Thyroid gland (tissue), 4 donors: ENCODE measurements around the gene ETV5. TPM values are rescaled to one million over a fixed set of nuclear protein-coding genes. Genes with fewer than 3 reads are reported as not detected.

Experiments used
- DNase-seq, 2 donors: peaks; one replicate each; pipeline ENCODE4 v3.0.0-alpha.2; 2019
- H3K27ac ChIP-seq, 3 donors: fragments of 200-600 bp; sonication (generic); 1 replicate in 2 of 3; 2 replicates in 1 of 3; pipeline ENCODE4 v1.5.1; 2016 to 2019; ENCODE audit warnings: mild to moderate bottlenecking in 1 of 3, moderate library complexity in 1 of 3
- H3K27me3 ChIP-seq: fragments of 200-600 bp; sonication (generic); one replicate; pipeline ENCODE4 v1.5.1; 2019
- H3K36me3 ChIP-seq, 2 donors: fragments of 200-600 bp; sonication (generic); one replicate each; pipeline ENCODE4 v1.5.1; 2016 to 2019
- H3K4me1 ChIP-seq, 2 donors: fragments of 200-600 bp; sonication (generic); one replicate each; pipeline ENCODE4 v1.5.1; 2017 to 2019
- H3K4me3 ChIP-seq, 3 donors: fragments of 200-600 bp; sonication (generic); replicated peaks in 1 of 3; 1 replicate in 2 of 3; 2 replicates in 1 of 3; pipeline ENCODE4 v1.5.1; 2016; ENCODE audit warnings: mild to moderate bottlenecking in 1 of 3
- H3K9me3 ChIP-seq: fragments of 200-600 bp; sonication (generic); one replicate; pipeline ENCODE4 v1.5.1; 2017
- POLR2A ChIP-seq, 2 donors: fragments of 450-650 bp; IDR thresholded peaks; one replicate each; pipeline ENCODE4 v1.6.1; 2017; ENCODE audit warnings: antibody characterized with exemption in 2 of 2, mild to moderate bottlenecking in 2 of 2, moderate library complexity in 1 of 2
- WGBS, 2 donors: methylation state at CpG; one replicate each; pipeline ENCODE4 v1.1.5; 2017; 5-methylcytosine and 5-hydroxymethylcytosine counted together
- intact Hi-C: fragments of 100-400 bp; cut with DNase I; formaldehyde crosslinking; loops from one replicate; pipeline ENCODE4 v1.15.1; 2023
- total RNA-seq, 4 donors: library from RNA; depleted of rRNA; stranded (reverse); fragments of >200 nt; gene quantifications; one replicate each; pipeline ENCODE4 v1.2.3, GENCODE V29; 2016
- TF ChIP-seq, protein P1 (sequence below), 6 experiments: fragments of 200-600 bp in 3 of 6; fragments of 450-650 bp in 3 of 6; sonication (generic) in 3 of 6; IDR thresholded peaks; one replicate each; pipeline ENCODE4 v1.5.1; 2016 to 2019; ENCODE audit warnings: antibody characterized with exemption in 6 of 6, mild to moderate bottlenecking in 2 of 6, inconsistent platforms in 1 of 6, moderate library complexity in 1 of 6

ETV5 gene
- total RNA-seq, 4 donors from 2014 or later: 17.9 to 51.5 (median 28.9) TPM

DNA sequence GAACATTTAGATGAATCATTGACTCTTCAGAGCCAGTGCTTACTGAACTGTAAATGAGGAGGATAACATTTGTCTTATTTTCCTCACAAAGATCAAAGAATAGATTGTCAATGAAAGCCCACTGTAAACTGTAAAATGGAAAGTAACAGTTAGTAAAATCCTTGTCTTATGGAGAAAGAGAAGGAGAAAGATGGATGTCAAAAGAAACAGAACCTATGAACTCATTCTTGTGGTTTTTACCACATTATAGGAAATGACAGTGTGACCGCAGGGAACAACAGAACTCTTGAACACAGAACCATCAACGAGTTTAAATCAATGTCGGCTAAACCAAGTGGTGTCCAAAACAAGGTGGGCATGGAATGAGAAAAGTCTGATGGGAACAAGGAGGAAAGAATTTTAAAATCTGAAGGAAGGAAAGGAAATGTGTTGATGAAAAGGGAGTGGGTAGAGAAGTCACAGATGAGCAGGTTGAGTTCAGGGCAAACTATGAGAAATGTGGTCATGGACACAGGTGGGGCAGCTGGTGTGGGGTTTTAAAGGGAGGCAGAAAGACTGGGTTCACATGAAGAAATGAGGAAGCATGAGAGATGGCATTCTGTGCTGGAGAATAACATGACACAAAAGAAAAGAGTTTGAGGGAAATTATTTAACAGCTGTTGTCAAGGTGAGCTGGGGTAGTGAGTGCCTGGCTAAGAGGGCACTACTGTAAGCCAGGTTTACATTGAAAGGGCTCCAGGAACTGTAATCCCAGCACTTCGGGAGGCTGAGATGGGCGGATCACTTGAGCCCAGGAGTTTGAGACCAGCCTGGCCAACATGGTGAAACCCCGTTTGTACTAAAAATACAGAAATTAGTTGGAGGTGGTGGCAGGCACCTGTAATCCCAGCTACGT, 42.4 kb upstream of the ETV5 start:
- intact Hi-C loops: no loop called here
- no peak for TF ChIP-seq POLR2A (IDR thresholded peaks at IDR 0.05)
- TF ChIP-seq, protein P1, sequence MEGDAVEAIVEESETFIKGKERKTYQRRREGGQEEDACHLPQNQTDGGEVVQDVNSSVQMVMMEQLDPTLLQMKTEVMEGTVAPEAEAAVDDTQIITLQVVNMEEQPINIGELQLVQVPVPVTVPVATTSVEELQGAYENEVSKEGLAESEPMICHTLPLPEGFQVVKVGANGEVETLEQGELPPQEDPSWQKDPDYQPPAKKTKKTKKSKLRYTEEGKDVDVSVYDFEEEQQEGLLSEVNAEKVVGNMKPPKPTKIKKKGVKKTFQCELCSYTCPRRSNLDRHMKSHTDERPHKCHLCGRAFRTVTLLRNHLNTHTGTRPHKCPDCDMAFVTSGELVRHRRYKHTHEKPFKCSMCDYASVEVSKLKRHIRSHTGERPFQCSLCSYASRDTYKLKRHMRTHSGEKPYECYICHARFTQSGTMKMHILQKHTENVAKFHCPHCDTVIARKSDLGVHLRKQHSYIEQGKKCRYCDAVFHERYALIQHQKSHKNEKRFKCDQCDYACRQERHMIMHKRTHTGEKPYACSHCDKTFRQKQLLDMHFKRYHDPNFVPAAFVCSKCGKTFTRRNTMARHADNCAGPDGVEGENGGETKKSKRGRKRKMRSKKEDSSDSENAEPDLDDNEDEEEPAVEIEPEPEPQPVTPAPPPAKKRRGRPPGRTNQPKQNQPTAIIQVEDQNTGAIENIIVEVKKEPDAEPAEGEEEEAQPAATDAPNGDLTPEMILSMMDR (IDR thresholded peaks at IDR 0.05): no peak
- H3K4me3 ChIP-seq: no peak overlapping the region
- DNase-seq: no peak
- no peaks in the 10 kb centered on the region for H3K4me1 ChIP-seq
- no peaks in the 10 kb centered on the region for H3K9me3 ChIP-seq
- no peak overlapping the region for H3K27ac ChIP-seq
- 79 to 85% methylated on average over 7 of the region's 7 CpGs for WGBS, 2 donors
- H3K36me3 ChIP-seq: no peaks in the 10 kb centered on the region
- H3K27me3 ChIP-seq: no peaks in the 10 kb centered on the region

DNA sequence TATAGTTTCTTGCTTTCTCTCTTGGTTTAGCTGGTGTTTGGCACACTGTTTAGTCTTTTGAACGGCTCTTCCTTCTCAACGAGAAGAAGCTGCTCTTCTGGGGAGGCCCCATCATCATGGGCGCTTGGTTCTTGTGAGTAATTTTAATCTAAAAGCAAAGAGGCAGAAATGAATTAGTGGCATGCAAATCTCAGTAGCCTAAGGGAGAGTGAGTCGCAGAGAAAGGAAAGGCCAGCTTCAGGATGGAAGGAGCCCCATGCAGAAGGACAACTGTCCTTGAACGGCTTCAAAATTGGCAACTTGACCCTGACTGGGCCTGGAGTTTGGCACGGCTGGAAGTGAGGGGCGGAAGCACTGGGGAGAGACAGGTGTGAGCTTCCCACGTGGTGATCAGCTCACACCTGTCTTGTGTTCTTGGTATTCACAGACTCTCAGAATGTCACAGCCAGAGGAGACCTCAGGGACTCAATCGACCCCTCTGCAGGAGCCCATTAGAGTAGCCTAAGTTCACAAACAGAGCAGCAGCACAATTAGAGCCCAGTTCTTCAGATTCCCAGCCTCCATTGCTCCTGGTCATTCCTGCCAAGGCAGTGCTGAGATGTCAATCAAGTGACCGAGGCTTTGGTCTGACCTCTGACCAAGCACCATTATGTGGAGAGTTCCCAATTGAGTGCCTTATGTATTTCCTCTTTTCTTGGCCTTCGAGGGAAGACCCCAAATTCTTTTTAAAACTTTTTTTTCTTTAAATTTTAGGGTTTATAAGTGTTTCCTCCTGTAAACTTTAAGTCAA, 41.3 kb upstream of the ETV5 start:
- H3K36me3 ChIP-seq: no peaks in the 10 kb centered on the region
- no peak overlapping the region for H3K4me3 ChIP-seq
- WGBS, 2 donors: 73 to 77% methylated on average over 11 of the region's 11 CpGs
- no peak for TF ChIP-seq POLR2A (IDR thresholded peaks at IDR 0.05)
- TF ChIP-seq, protein P1 (IDR thresholded peaks at IDR 0.05): no peak
- H3K4me1 ChIP-seq: no peaks in the 10 kb centered on the region
- no peak overlapping the region for H3K27ac ChIP-seq
- H3K27me3 ChIP-seq: no peaks in the 10 kb centered on the region
- intact Hi-C loops: no loop called here
- DNase-seq: no peak
- H3K9me3 ChIP-seq: no peaks in the 10 kb centered on the region

DNA sequence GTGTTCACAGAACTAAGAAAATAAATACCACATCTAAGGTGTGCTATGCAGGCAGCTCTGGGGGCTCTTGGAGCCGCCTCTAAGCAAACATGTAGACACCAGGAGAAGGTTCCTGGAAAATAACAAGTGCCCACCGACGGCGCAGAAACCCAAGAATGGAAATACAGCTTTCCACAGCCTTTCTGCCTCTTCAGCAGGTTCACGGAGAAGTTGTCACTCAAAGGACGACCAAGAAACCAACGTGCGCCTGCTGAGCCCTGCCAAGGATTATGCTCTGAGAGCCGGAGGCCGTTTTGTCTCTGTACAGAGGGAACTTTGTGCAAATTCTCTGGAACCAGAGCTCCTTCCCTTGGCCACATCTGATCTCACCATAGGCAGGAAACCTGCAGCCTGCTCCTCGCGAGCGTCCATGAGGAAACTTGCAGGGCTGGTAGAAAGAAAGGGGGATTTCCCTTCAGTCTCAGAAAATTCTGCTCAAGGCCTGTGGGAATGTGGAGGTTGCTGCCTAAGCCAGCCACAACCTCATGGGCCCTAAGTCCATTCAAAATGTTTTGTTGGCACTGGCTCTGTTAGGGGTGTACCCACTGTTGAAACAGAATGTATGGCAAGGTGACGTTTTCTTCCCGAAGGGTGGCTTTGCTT, 40.6 kb upstream of the ETV5 start:
- intact Hi-C loops: no loop called here
- Histone ChIP-seq H3K27ac (no peak overlapping the region), H3K36me3 (no peaks in the 10 kb centered on the region), H3K4me1 (no peaks in the 10 kb centered on the region), H3K4me3 (no peak overlapping the region), H3K27me3 (no peaks in the 10 kb centered on the region), H3K9me3 (no peaks in the 10 kb centered on the region)
- 72 to 82% methylated on average over 15 of the region's 15 CpGs for WGBS, 2 donors
- TF ChIP-seq, protein P1 (IDR thresholded peaks at IDR 0.05): no peak
- TF ChIP-seq POLR2A (IDR thresholded peaks at IDR 0.05): no peak
- no peak for DNase-seq

DNA sequence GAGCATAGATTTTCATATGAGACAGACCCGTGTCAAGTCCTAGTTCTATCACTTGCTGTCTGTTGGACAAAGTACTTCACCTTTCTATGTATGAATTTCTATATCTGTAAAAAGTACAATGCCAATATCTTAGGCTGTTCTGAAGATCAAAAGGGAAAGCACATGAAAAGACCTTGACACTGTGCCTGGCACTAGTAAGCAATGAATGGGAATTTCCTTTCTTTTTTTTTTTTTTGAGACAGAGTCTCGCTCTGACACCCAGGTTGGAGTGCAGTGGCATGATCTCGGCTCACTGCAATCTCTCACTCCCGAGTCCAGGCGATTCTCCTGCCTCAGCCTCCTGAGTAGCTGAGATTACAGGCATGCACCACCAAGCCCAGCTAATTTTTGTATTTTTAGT, 35.4 kb upstream of the ETV5 start:
- 90 to 93% methylated on average over 5 of the region's 5 CpGs for WGBS, 2 donors
- Histone ChIP-seq H3K4me3 (no peak overlapping the region), H3K36me3 (no peaks in the 10 kb centered on the region), H3K27ac (no peak overlapping the region), H3K27me3 (no peaks in the 10 kb centered on the region), H3K9me3 (no peaks in the 10 kb centered on the region), H3K4me1 (no peaks in the 10 kb centered on the region)
- intact Hi-C loops: no loop called here
- no peak for TF ChIP-seq POLR2A (IDR thresholded peaks at IDR 0.05)
- TF ChIP-seq, protein P1 (IDR thresholded peaks at IDR 0.05): no peak
- DNase-seq: no peak
